NOMO-1 treated with dmso at 0.1 percent for 144 hours (cell line): ENCODE data around the gene EHD2.
"Not testable (repeated sequence)": the region's sequence is repeated elsewhere in the genome, so short reads cannot be mapped to it uniquely, and the experiment has no call there.

Experiments used
- DNase-seq: peaks from one replicate; lab custom pipeline; 2025; ENCODE audit not compliant: unreplicated experiment; lab: John Stamatoyannopoulos, UW

Gene EHD2

GRCh38 chr19:47713046-47714021 lies at the start of gene EHD2:
Gene EHD2 (plus strand): TSS chr19:47713422. CDS start chr19:47716613, 3,191 bp downstream.
- peak; percentile 33 for DNase-seq

- no peak for DNase-seq
Observed at GRCh38 chr19:47663435-47663910, 49.7 kb upstream of the EHD2 start.

- DNase-seq = peak; percentile 65
Observed at GRCh38 chr19:47663911-47664771, 49.1 kb upstream of the EHD2 start.

GRCh38 chr19:47668556-47668955 lies 44.7 kb upstream of the EHD2 start:
- not testable (repeated sequence) for DNase-seq

GRCh38 chr19:47670736-47671135 lies 42.5 kb upstream of the EHD2 start:
- no peak for DNase-seq

GRCh38 chr19:47671499-47671898 lies 41.7 kb upstream of the EHD2 start:
- no peak for DNase-seq

GRCh38 chr19:47673426-47673825 lies 39.8 kb upstream of the EHD2 start:
- DNase-seq = no peak

- DNase-seq = no peak
Observed at GRCh38 chr19:47674548-47674947, 38.7 kb upstream of the EHD2 start.

GRCh38 chr19:47675271-47675670 lies 38.0 kb upstream of the EHD2 start:
- no peak for DNase-seq

- no peak for DNase-seq
Observed at GRCh38 chr19:47675859-47676258, 37.4 kb upstream of the EHD2 start.

GRCh38 chr19:47676811-47677210 lies 36.4 kb upstream of the EHD2 start:
- no peak for DNase-seq

- DNase-seq = no peak
Observed at GRCh38 chr19:47679251-47679900, 33.8 kb upstream of the EHD2 start.

GRCh38 chr19:47679922-47680857 lies 33.0 kb upstream of the EHD2 start:
- no peak for DNase-seq

GRCh38 chr19:47680858-47681332 lies 32.3 kb upstream of the EHD2 start:
- DNase-seq = no peak

GRCh38 chr19:47681388-47681787 lies 31.8 kb upstream of the EHD2 start:
- no peak for DNase-seq

GRCh38 chr19:47681936-47682335 lies 31.3 kb upstream of the EHD2 start:
- no peak for DNase-seq

- DNase-seq = no peak
Observed at GRCh38 chr19:47682939-47683338, 30.3 kb upstream of the EHD2 start.

- DNase-seq = no peak
Observed at GRCh38 chr19:47686679-47687450, 26.4 kb upstream of the EHD2 start.

GRCh38 chr19:47687906-47688305 lies 25.3 kb upstream of the EHD2 start:
- DNase-seq = no peak
